HG02840 (cell line): ENCODE data around the gene RSPH10B.
"Not testable (repeated sequence)": the region's sequence is repeated elsewhere in the genome, so short reads cannot be mapped to it uniquely, and the experiment has no call there.

ENCODE experiments used
- ATAC-seq: cut with Tn5 transposase; IDR thresholded peaks from one replicate; pipeline ENCODE4 v1.9.1; 2021; ENCODE audit warnings: mild to moderate bottlenecking, moderate library complexity, moderate number of reproducible peaks; ENCODE audit not compliant: unreplicated experiment, low FRiP score

RSPH10B gene

DNA sequence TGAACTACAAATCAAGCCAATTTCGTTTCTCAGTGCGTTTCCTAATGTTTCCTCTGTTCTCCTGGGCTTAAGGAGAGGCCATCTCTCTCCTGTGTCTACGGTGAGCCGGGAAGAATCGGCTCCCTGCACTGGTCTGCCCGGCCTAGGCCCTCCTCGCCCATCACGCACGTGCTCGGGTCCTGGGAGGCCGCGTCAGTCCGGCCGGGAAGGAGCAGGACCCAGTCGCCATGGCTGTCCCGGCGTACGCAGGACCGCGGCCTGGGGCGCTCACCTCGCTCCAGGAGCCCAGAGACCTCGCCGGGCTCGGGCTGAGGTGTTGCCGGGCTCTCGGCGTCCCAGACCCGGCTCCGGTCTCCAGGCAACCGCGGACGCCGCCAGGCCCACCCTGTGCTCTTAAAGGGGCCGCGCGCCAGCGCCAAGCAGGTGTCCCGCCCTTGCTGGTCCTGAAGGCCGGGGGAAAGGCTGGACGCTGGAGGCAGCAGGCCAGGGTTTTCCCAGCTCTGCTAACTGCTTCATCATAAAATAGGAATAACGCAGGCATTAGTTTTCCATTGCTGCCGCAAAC lies at the start of gene RSPH10B:
Gene RSPH10B (minus strand): TSS at position 343 of the 565 bp plus-strand sequence. CDS start 3,573 bp downstream, outside the sequence.
- ATAC-seq, result not testable (repeated sequence)

DNA sequence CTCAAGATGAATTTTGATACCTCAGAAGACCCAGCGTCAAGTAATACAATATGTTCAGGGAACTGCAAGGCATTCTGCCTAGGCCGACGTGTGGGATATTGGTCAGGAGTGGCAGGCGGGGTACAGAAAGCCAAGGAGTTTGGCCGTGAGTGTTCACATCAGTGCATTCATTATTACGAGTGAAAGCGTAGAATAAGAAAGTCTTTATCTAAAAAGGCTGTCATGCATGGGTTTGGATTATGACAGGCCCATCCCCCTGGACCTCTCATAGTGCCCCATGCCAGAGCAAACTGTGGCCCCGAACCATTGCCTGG lies 46.1 kb upstream of the RSPH10B start:
- no peak for ATAC-seq

DNA sequence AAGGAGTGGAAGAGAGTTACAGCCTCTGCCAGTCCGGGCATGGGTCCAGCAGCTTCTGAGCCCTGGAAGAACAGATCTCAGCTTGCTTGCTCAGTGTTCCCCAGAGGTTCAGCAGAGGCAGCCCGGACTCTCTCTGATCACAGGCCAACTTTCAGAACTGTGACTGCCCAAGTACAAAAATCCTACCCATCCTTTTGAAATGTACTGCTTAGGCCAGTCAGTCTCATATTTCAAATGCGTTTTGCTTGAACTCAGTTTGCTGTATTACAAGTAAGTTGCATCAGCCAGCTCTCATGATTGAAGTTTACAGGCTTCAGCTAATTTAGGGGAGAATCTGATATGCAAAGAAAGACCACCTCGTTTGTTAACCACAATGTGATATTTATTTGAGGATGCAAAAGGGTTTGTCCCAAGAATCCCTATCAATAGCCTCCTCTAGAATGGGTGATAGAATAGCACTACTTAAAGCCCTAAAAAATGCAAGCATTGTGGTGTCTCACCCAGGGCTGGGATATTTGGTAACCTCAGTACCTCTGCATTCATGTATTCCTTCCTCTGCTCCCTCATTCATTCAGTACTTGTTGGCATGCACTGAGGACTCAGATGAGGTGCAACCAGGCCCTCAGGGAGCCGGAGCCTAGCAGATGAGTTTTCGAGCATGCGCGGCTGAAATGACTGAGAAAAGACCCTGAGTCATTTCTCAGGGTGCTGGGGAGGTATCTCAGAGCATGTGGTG lies 45.6 kb upstream of the RSPH10B start:
- no peak for ATAC-seq

DNA sequence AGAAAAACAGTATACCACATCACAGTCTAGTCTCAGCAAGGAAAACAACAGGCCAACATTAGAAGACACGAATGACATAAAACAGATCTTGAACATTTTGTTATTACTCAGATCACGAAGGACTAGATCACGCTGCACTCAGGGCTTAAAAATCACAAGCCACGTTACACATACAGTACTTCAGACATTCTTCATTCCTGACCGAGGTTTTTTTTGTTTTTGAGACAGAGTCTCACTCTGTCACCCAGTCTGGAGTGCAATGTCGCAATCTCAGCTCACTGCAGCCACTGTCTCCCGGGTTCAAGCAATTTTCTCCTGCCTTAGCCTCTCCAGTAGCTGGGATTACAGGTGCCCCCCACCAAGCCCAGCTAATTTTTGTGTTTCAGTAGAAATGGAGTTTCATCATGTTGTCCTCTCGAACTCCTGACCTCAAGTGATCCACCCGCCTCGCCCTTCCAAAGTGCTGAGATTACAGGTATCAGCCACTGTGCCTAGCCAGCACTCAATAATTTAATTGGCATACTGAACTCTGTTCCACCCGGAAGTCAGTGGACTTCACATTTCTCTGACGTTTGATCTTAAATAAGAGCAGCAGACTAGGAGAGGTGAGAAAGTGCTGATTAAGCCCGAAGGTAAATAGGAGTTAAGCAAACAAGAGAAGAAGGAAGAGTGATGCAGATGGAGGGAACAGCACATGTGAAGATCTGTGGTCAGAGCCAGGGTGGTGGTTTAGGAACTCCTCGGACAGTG lies 42.0 kb upstream of the RSPH10B start:
- ATAC-seq, result no peak

DNA sequence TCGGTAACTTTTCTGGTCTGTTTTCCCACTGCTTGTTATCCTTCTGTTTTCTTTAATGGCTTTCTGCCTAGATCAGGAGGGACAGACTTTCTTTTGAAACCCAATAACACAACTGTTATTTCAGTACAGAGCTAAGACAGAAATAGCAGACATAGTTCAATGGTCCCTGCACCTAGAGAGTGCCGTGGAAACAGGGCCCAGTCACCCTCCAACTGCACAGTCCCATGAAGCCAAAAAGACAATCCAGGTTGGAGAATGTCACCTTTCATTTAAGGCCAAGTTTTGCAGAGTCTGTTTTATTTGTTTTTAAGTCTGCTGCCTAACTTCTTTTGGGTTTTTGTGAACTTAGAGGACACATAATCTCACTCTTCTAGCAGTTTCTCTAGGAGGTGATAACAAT lies 41.1 kb upstream of the RSPH10B start:
- ATAC-seq, result no peak

DNA sequence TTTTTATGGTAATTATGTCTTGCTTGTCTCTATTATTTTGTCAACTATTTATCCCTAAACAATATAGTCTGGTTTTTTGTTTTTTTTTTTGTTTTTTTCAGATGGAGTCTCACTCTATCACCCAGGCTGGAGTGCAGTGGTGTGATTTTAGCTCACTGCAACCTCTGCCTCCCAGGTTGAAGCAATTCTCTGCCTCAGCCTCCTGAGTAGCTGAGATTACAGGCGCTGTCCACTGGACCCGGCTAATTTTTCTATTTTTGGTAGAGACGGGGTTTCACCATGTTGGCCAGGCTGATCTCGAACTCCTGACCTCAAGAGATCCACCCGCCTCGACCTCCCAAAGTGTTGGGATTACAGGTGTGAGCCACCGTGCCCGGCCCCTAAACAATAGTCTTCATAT lies 39.9 kb upstream of the RSPH10B start:
- not testable (repeated sequence) for ATAC-seq

DNA sequence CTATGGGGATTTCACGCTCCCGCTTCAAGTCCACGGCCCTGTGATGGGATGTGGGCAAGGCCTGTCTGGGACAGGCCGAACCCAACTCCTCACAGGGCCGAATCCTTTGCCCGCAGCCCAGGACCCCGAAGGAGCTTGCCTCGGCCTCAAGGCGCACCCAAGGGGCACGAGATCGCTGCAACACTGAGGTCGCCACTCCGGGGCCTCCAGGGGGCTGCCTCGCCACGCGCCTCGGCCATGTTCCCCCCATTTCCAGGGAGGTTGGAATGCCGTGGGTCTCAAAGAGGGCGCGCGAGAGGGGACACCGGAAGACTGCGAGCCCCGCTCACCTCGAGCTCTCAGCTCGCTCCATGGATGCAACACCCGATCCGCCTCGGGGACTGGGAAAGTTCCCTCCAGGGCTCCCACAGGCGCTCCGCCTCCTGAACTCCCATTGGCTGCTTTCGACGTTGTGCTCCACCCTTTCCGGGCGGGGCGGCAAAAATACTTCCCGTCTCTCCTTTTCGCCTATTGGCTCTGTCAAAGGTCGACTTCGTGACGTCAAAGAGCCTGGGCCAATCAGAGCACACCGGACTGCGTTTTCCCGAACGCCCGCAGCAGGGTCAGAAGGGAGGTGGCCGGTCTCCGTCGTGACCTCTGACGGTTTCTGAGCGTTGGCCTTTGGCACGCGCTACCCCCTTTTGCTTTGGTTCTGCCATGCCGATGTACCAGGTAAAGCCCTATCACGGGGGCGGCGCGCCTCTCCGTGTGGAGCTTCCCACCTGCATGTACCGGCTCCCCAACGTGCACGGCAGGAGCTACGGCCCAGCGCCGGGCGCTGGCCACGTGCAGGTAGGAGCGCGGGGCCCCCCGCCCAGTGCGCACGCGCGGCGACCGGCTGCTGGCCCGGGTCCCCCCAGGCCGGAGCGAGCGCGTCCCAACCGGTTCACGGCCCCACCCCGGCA lies 38.5 kb upstream of the RSPH10B start, which contains the start of the genes AIMP2 and PMS2:
Gene AIMP2 (plus strand): TSS at position 605 of the 944 bp plus-strand sequence. CDS start 92 bp downstream, at position 697.
Gene PMS2 (minus strand): TSS at position 382 of the 944 bp plus-strand sequence. CDS start 30 bp downstream, at position 352.
- peak; percentile 95 for ATAC-seq

DNA sequence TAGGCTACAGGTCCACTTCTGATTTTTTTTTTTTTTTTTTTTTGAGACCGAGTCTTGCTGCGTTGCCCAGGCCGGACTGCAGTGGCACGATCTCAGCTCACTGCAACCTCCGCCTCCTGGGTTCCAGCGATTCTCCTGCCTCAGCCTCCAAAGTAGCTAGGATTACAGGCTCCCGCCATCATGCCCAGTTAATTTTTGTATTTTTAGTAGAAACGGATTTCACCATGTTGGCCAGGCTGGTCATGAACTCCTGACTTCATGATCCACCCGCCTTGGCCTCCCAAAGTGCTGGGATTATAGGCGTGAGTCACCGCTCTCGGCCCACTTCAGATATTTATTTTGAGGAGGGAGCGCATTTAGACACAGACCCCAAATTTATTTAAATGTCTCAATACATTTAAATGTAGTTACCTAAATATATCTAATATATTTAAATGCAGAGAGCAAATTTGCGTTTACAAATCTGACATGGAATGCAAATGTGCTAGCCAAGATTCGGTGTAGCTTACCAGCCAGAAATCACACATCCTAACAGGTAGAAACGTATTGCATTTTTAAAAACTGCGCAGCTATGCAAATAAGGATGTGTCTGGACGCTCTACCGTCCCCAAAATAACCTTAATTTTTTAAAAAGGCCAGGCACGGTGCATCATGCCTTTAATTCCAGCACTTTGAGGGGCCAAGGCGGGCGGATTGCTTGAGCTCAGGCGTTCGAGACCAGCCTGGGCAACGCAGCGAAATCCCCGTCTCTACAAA lies 37.5 kb upstream of the RSPH10B start:
- ATAC-seq, result not testable (repeated sequence)

DNA sequence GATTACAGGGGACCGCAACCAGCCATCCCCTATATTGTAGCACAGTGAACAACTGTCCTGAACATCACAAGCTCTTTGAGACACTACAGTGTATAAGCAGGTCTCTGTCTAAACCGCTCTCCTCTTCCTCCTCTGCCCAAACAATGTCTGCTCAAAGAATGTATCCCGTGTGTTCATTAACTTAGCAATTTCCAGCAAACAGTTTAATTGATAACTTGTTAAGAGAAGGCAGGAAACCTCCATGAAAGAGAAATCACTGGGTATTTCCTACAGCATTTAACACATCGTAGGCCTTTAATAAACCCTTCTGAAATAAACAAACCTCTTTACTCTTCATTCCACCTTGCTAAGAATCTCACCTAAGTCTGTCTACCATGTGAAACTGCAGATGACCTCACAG lies 36.9 kb upstream of the RSPH10B start:
- ATAC-seq, result no peak

DNA sequence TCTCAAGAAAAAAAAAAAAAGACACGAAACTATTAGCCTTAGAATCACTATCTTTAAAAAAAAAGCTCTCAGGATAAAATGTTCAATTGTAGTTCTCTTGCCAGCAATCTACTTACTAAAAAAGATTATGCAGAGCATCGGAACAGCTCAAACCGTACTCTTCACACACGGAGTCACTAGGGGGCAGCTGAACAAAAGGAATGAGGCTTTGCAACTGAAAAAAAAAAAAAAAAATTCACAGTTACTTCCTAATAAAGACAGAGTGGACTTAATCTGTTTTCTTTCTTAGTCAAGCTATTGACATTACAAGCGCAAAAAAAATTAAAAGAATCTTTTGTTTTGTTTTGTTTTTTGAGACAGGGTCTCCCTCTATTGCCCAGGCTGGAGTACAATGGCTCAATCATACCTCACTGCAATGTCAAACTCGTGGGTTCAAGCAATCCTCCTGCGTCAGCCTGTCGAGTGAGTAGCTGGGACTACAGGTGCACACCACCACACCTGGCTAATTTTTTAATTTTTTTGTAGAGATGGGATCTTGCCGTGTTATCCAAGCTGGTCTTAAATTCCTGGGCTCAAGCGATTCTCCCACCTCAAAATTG lies 26.8 kb upstream of the RSPH10B start:
- no peak for ATAC-seq

DNA sequence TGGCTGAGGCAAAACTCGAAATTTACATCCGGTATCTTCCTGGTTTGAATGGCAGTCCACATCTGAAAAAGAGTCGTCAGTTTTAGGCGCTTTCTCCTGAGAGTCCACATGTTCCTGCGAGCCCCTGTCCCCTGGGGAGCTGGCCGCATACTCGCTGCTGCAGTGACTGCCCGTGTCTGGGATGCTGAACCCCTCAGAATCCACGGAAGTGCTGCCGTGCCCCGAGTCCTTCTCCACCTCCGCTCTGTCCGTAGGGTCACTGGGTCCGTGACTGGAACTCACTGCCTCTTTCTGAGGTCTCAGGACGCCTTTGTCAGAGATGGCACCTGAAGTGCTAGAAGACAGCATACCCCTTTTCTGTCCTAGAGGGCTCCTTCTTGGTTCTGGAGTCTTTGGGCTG lies 16.6 kb upstream of the RSPH10B start:
- not testable (repeated sequence) for ATAC-seq

DNA sequence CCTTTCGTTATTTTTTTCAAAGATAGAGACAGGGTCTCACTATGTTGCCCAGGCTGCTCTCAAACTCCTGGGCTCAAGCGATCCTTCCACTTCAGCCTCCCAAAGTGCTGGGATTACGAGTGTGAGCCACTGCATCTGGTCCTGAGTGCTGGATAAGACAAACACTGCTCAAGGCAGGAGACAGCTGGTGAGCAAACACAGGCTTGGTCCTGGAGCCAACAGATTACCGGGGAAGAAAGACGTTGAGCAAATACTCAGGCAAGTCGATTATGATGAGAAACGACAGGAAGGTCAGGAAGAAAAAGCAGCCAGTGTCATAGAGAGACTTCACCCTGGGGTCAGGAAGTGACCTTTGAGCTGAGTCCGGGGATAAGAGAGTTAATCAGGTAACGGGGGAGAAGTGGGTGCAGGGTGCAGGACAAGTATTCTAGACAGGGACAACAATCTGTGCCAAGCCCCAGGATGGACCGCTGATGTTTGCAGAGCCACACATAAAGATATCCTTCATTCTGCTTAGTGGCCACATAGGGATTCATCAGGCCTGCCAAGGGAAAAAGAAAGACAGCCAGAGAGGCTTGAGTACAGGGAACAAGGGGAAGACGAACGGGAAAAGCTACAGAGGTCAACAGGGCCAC lies 9.3 kb upstream of the RSPH10B start:
- ATAC-seq, result not testable (repeated sequence)

DNA sequence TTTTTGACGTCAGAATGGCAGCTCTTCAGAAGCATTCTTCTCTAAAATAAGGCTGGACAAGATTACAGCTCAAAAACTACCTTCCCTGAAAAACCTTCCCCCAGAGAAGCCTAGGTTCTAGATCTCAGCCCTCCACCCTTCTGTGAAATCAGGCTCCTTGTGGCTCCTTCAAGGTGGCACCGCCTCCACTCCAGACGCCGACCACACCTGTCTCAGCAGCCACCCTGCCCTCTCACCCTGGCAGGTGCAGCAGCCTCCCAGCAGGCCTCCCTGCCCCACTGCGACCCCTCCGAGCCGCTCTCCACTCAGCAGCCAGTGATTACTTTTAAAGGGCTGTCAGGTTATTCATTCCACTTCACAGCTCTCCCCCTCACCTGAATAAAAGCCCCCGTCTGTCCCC lies 3.1 kb upstream of the RSPH10B start:
- ATAC-seq, result not testable (repeated sequence)

DNA sequence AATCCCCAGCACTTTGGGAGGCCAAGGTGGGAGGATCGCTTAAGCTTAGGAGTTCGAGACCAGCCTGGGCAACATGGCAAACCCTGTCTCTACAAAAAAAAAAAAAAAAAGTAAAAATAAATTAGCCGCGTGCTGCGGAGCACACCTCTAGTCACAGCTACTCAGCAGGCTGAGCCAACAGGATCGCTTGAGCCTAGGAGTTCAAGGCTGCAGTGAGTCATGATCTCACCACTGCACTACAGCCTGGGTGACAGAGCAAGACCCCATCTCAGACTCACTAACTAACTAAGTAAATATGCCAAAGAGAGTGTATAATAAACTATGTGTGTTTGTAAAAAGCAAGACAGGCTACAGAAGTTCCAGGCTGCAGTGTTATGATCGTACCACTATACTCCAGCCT lies 6.7 kb downstream of the RSPH10B start:
- not testable (repeated sequence) for ATAC-seq

DNA sequence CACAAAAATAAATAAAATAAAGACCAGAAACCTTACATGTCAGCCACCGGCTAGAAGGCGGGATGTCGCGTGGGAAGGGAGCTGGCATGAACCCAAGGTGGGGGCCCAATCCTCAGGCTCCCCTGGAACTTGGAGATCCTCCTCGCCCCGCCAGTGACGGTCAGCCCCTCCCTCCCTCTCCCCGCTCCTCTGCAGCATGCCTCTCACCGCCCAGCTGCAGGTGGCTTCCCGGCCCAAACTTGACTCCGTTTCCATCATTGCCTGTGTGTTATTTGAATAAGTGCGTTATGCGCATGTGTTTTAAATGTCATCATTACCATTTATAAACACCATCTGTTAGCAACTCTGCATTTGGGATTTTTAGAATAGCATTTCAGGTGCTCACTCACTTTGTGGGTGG lies 7.3 kb downstream of the RSPH10B start:
- ATAC-seq, result not testable (repeated sequence)

DNA sequence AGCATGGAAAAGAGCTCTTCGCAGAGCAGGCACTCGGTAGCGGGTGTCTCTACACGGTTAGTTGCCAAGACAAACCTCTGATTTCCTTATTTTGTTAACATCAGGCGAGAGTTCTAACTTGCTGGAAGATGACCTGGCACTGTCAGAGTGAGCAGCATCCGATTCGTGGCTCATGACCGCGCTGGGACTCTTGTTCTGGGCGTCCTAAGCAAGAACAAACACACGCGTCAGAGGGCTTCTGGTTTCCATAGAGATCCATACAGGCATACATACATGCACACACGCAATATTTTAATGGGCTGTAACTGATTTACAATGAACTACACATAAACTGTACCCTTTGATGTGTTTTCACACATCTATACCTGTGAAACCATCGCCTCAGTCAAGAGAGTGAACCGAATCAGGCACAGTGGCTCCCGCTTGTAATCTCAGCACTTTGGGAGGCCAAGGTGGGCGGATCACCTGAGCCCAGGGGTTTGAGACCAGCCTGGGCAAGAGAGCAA lies 35.5 kb downstream of the RSPH10B start:
- ATAC-seq, result not testable (repeated sequence)

DNA sequence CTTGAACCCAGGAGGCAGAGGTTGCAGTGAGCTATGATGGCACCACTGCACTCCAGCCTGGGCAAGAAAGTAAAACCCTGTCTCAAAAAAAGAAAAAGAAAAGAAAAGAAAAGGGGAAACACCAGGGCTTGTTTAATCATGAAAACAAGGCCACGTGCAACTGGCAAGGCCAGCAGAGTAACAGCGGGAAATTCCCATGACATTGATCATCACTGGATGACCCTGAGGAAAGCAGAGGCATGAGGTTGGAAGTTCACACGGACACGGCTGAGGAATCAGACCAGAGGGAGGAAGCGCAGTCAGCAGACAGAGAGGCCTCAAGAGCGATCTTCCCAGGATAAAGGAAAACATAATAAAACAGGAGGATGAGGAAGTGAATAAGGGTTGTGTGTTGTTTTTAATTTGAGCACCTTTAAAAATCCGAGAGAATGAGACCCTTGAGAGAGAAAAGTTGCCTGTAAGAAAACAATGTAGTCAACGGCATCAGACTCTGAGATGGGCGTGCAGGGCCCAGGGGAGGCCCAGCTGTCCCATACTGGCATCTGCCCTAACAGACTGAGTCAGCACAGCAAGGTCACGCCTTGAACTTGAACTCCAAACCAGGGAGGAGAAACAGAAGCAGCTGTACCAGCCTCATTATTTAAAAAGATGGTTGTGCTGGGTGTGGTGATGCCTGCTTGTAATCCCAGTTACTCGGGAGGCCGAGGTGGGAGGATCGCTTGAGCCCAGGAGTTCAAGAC lies 38.4 kb downstream of the RSPH10B start:
- ATAC-seq, result not testable (repeated sequence)

DNA sequence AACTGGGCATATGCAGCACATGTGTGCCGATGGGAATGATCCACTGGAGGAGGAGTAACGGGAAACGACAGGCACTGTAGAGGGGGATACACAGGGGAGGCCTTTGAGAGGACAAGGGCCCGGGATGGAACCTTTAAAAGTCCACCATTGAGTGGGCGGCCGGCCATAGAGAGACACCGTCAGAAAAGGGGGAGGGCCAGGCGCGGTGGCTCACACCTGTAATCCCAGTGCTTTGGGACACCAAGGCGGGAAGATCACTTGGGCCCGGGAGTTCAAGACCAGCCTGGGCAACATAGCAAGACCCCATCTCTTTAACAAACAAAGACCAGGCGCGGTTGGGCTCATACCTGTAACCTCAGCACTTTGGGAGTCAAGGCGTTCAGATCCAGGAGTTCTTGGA lies 39.2 kb downstream of the RSPH10B start:
- ATAC-seq, result not testable (repeated sequence)
